AG04449 (cell line): ENCODE results near the gene ARHGAP35.

Source experiments
- CTCF ChIA-PET: fragments of 350-600 bp; formaldehyde crosslinking; extraction: SDS; loops from one replicate; lab custom pipeline; 2021; ENCODE audit warnings: antibody characterized with exemption; lab: Yijun Ruan, JAX
- POLR2A ChIA-PET: fragments of 400-600, 350-600 bp; formaldehyde crosslinking; extraction: SDS; loops from one replicate; lab custom pipeline; 2020; ENCODE audit warnings: antibody characterized with exemption, inconsistent platforms; lab: Yijun Ruan, JAX
- DNase-seq: peaks from one replicate; pipeline ENCODE4 v3.0.0-alpha.2; 2010; ENCODE audit warnings: low read depth, low spot score
- H3K4me3 ChIP-seq: 2 replicates; pipeline ENCODE4 v1.5.1; 2011; ENCODE audit warnings: low read depth, mild to moderate bottlenecking, control low read depth, low read length
- CTCF ChIP-seq: IDR thresholded peaks from one replicate; pipeline ENCODE4 v1.5.1; 2011; ENCODE audit warnings: mild to moderate bottlenecking, moderate library complexity, low read length, control low read depth, inconsistent platforms; ENCODE audit not compliant: insufficient read depth; ENCODE audit errors: missing control alignments

ARHGAP35 gene

GRCh38 chr19:46896076-46896794 lies 35.4 kb downstream of the ARHGAP35 start:
- no peak for TF ChIP-seq CTCF
- ChIA-PET POLR2A (interaction anchor here (0.7 kb wide), 1 partner anchor 8 kb away, joined by 3 read pairs; no protein-coding TSS in a partner anchor), CTCF (interaction anchor here (2.6 kb wide), 1 partner anchor 95 kb away, joined by 10 read pairs; no protein-coding TSS in a partner anchor)
- no peak for DNase-seq
- H3K4me3 ChIP-seq = no peak overlapping the region

GRCh38 chr19:46898731-46899130 lies 37.9 kb downstream of the ARHGAP35 start:
- DNase-seq = no peak
- CTCF ChIA-PET = interaction anchor here (0.9 to 1.5 kb wide), 5 partner anchors 8 to 141 kb away, joined by 3 to 4 read pairs (median 3); no protein-coding TSS in a partner anchor
- no peak overlapping the region for H3K4me3 ChIP-seq
- TF ChIP-seq CTCF = no peak
- POLR2A ChIA-PET = interaction anchor here (0.6 kb wide), 1 partner anchor 9 kb away, joined by 3 read pairs; no protein-coding TSS in a partner anchor

DNA sequence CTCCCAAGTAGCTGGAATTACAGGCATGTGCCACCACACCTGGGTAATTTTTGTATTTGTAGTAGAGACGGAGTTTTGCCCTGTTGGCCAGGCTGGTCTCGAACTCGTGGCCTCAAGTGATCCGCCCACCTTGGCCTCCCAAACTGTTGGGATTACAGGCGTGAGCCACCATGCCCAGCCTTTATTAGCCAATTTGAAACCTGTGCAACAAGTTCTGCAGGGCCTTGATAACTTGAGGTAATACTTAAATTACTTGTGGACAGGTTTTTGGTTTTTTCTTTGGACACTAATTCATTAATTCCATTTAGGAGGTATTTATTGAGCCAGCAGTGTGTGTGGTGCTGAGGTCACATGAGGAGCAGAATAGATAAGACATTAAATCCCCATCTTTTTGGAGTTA lies 39.5 kb downstream of the ARHGAP35 start:
- TF ChIP-seq CTCF = no peak
- CTCF ChIA-PET = interaction anchor here (1.5 to 2.6 kb wide), 2 partner anchors 10 to 20 kb away, joined by 3 to 8 read pairs; no protein-coding TSS in a partner anchor
- POLR2A ChIA-PET = no interaction called here
- no peak overlapping the region for H3K4me3 ChIP-seq
- no peak for DNase-seq

DNA sequence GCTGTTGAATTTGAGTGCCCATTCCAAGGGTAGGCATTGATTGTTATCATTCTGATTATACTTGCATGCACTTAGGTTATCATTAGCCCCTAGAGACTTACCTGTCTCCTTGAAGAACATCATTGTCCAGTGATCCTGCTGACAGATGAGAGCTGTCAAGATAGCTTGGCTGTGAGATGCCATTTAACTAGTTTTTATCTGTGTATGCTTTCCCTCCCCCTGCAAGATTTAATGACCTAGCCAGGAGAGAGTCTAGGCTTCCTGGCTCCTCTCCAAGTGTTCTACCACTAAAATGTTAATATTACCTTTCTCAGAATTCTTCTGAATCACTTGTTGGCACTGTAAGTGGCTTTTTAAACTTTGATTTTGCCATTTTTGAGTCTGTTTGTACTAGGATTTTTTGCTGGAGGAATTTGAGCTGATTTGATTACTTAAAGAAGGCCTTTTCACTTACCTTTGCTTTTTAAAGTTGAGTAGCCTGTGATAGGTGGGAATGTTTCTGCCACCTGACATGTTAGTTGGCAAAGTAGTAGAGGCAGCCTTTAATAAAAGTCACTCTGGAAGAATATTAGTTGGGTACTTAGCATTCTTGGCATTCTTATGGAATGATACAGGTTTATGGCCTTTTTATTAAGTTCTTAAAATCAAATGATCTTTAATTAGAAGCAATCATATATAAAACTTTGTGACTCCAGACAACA lies 41.1 kb downstream of the ARHGAP35 start:
- H3K4me3 ChIP-seq = no peak overlapping the region
- POLR2A ChIA-PET = interaction anchor here (0.6 to 0.9 kb wide), 3 partner anchors 11 to 48 kb away, joined by 3 read pairs; no protein-coding TSS in a partner anchor
- no peak for DNase-seq
- CTCF ChIA-PET = interaction anchor here (0.8 to 2.6 kb wide), 5 partner anchors 11 to 61 kb away, joined by 3 to 8 read pairs (median 3); no protein-coding TSS in a partner anchor
- no peak for TF ChIP-seq CTCF

- no peak for DNase-seq
- no peak for TF ChIP-seq CTCF
- POLR2A ChIA-PET = interaction anchor here (0.8 to 1.3 kb wide), 3 partner anchors 11 to 17 kb away, joined by 3 to 5 read pairs (median 3); no protein-coding TSS in a partner anchor
- no peak overlapping the region for H3K4me3 ChIP-seq
- CTCF ChIA-PET = interaction anchor here (0.8 to 2.6 kb wide), 4 partner anchors 11 to 62 kb away, joined by 3 to 8 read pairs (median 3); no protein-coding TSS in a partner anchor
Measured at GRCh38 chr19:46902402-46902766, 41.6 kb downstream of the ARHGAP35 start.
